Mesenteric fat pad (tissue), 1 donor: Measurements from ENCODE around the gene NXNL1. TPM values are rescaled to one million over a fixed set of nuclear protein-coding genes. Genes with fewer than 3 reads are reported as not detected.
"Not testable (repeated sequence)": the region's sequence is repeated elsewhere in the genome, so short reads cannot be mapped to it uniquely, and the experiment has no call there.

Source experiments
- DNase-seq: peaks from one replicate; pipeline ENCODE4 v3.0.0-alpha.2; 2020; ENCODE audit warnings: low spot score
- long read RNA-seq: library from polyadenylated mRNA; unstranded; transcript quantifications from one replicate; pipeline ENCODE4 v2.0.0, GENCODE V29; 2020
- total RNA-seq: library from RNA; stranded (reverse); fragmentation: NEBNext Ultra II Directional; extraction: Animal tissue kit (Norgen Biotek cat#: 25700); gene quantifications from one replicate; pipeline ENCODE4 v1.2.1, GENCODE V29; 2021
- donor health status: DM: yes; HTN: yes; CAD: no.

The NXNL1 gene
- total RNA-seq = 1.3 TPM
- long read RNA-seq = 0 reads

GRCh38 chr19:17460372-17461230 lies at the start of gene NXNL1:
Gene NXNL1 (minus strand): TSS chr19:17460926. CDS start chr19:17460869, 57 bp downstream.
- no peak for DNase-seq

GRCh38 chr19:17508558-17508933 lies 47.8 kb upstream of the NXNL1 start:
- not testable (repeated sequence) for DNase-seq

DNA sequence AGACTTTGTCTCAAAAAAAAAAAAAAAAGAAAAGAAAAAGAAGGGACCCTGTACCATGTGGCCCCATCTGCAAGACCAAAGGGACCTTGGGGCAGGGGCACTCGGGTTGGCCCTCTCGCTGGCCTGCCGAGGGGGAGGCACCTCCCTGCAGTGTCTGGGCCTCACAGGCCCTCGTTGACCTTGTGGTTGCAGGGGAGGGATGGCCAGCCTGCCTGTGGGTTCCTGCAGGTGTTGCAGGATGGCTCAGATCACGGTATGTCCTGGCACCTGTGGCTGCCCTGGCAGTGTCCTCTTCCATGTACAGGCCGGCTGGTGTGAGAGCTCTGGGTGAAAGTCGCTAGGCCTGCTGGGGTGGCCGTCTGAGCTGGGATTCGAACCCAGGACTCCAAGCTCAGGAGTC lies 46.0 kb upstream of the NXNL1 start:
- no peak for DNase-seq

GRCh38 chr19:17505223-17505622 lies 44.5 kb upstream of the NXNL1 start:
- no peak for DNase-seq

GRCh38 chr19:17504456-17504855 lies 43.7 kb upstream of the NXNL1 start:
- DNase-seq = no peak

- no peak for DNase-seq
Observed at GRCh38 chr19:17504030-17504429, 43.3 kb upstream of the NXNL1 start.

GRCh38 chr19:17503240-17503639 lies 42.5 kb upstream of the NXNL1 start:
- no peak for DNase-seq

- DNase-seq = no peak
Observed at GRCh38 chr19:17500447-17501198, 39.9 kb upstream of the NXNL1 start.

GRCh38 chr19:17499648-17500446 lies 39.1 kb upstream of the NXNL1 start:
- no peak for DNase-seq

- DNase-seq = not testable (repeated sequence)
Observed at GRCh38 chr19:17499025-17499424, 38.3 kb upstream of the NXNL1 start.

- no peak for DNase-seq
Observed at GRCh38 chr19:17497149-17497798, 36.5 kb upstream of the NXNL1 start.

- DNase-seq = no peak
Observed at GRCh38 chr19:17496337-17496997, 35.7 kb upstream of the NXNL1 start.

- DNase-seq = no peak
Observed at GRCh38 chr19:17495639-17496296, 35.0 kb upstream of the NXNL1 start.

- no peak for DNase-seq
Observed at GRCh38 chr19:17491287-17491686, 30.6 kb upstream of the NXNL1 start.

- DNase-seq = no peak
Observed at GRCh38 chr19:17490411-17490810, 29.7 kb upstream of the NXNL1 start.

DNA sequence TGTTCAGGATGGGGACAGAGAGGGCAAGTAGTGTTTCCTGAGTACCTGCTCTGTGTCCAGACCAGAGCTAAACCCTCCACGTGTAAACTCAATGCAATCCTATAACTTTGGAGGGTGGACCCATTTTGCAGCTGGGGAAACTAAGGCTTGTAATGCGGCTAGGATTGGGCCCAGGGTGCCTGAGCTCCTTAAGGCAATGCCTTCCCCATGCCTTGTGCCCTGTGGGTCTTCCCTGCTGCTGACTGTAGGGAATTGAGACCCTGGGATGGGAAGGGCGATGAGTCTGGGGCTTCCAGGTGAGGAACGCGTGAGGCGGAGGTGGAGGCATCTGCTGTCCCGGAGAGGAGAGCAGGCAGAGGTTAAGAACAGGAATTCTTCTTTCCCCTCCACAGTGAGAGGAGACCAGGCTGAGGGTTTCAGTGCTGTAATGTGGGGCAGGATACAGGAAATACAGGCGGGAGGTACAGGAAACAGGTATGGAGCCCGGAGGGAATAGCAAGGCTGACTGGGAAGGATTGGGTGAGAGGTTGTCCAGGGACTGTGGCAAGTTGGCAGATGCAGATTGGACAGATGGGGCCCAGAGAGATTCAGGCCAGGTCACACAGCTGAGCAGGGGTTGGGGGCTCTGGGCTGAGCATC lies 28.8 kb upstream of the NXNL1 start:
- no peak for DNase-seq

DNA sequence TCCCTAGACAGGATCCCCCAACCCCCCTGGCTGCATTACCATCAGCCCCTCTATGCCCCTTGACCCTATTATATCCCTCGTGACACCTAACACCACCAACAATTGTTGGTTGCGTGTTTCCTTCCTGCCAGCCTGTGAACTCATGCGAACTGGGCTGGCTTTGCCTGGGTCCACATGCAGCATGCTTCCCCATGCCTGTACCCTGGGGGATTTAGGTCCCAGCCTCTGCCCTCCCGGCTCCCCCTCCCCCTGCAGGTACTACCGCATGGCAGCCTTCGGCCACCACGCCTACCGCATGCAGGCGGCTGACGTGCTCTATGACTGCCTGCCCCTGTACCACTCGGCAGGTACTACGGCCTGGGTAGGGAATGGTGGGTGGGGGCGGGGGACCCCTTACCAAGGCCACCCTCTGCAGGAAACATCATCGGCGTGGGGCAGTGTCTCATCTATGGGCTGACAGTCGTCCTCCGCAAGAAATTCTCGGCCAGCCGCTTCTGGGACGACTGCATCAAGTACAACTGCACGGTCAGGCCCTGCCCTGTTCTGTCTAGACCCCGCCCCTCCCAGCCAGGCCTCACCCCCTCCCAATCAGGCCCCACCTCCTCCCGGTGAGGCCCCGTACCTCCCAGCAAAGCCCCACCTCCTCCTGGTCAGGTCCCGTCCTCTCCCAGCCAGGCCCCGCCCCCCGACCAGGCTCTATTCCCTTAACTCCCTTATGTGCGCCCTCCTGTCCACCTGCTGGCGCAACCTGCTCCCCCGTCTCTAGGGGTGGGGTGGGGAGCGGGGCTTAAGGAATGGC lies 28.1 kb upstream of the NXNL1 start:
- DNase-seq = no peak

GRCh38 chr19:17487284-17488121 lies 26.8 kb upstream of the NXNL1 start:
- no peak for DNase-seq
